Right lung (tissue), 5 donors: ENCODE results near the gene MRS2. TPM values are rescaled to one million over a fixed set of nuclear protein-coding genes. Genes with fewer than 3 reads are reported as not detected.
"Not testable (repeated sequence)": the region's sequence is repeated elsewhere in the genome, so short reads cannot be mapped to it uniquely, and the experiment has no call there.

Source experiments
- DNase-seq, 2 donors: peaks; one replicate each; pipeline ENCODE4 v3.0.0-alpha.2; 2013
- polyA plus RNA-seq, 5 donors: library from polyadenylated mRNA; unstranded; fragments of 120-200 nt; gene quantifications; one replicate each; pipeline versions ENCODE4 v1.2.1 to v1.2.3, GENCODE V29; 2013; ENCODE audit warnings: inconsistent platforms in 1 of 5, low replicate concordance in 1 of 5; ENCODE audit not compliant: insufficient read length in 5 of 5, insufficient read depth in 1 of 5

Gene MRS2
- polyA plus RNA-seq, 5 donors, result 26.0 to 33.1 (median 30.8) TPM

- DNase-seq, result no peak
These were observed 17.0 kb upstream of the MRS2 start for GRCh38 chr6:24385536-24386269.

GRCh38 chr6:24387818-24388217 lies 14.9 kb upstream of the MRS2 start:
- no peak for DNase-seq

GRCh38 chr6:24391208-24391607 lies 11.5 kb upstream of the MRS2 start:
- no peak for DNase-seq

- DNase-seq, result no peak
These were observed 10.9 kb upstream of the MRS2 start for GRCh38 chr6:24391756-24392405.

GRCh38 chr6:24394061-24394779 lies 8.5 kb upstream of the MRS2 start:
- no peak for DNase-seq

GRCh38 chr6:24394780-24395437 lies 7.8 kb upstream of the MRS2 start:
- no peak for DNase-seq

- no peak for DNase-seq
These were observed 5.9 kb upstream of the MRS2 start for GRCh38 chr6:24396824-24397223.

- no peak for DNase-seq
These were observed 5.1 kb upstream of the MRS2 start for GRCh38 chr6:24397631-24398030.

GRCh38 chr6:24400045-24401039 lies 2.4 kb upstream of the MRS2 start:
- DNase-seq, result not testable (repeated sequence)

- no peak for DNase-seq
These were observed 1.3 kb upstream of the MRS2 start for GRCh38 chr6:24401458-24401857.

GRCh38 chr6:24403501-24403824 lies 727 bp downstream of the MRS2 start:
- no peak for DNase-seq

- DNase-seq, result no peak
These were observed 2.5 kb downstream of the MRS2 start for GRCh38 chr6:24405262-24405661.

GRCh38 chr6:24408719-24409410 lies 6.1 kb downstream of the MRS2 start:
- DNase-seq, result no peak

- no peak for DNase-seq
These were observed 7.9 kb downstream of the MRS2 start for GRCh38 chr6:24410622-24411021.

- DNase-seq, result no peak
These were observed 9.6 kb downstream of the MRS2 start for GRCh38 chr6:24412294-24412693.

- not testable (repeated sequence) for DNase-seq
These were observed 11.8 kb downstream of the MRS2 start for GRCh38 chr6:24414531-24414930.

GRCh38 chr6:24415753-24416152 lies 13.0 kb downstream of the MRS2 start:
- no peak for DNase-seq

- no peak for DNase-seq
These were observed 16.8 kb downstream of the MRS2 start for GRCh38 chr6:24419526-24419925.

- DNase-seq, result no peak
These were observed 22.4 kb downstream of the MRS2 start for GRCh38 chr6:24425091-24425490.

- DNase-seq, result no peak
These were observed 24.2 kb downstream of the MRS2 start for GRCh38 chr6:24426729-24427446.
